HCT116 (cell line): Measurements from ENCODE around the gene TUBA3E.

Experiments used
- EZH2phosphoT487 ChIP-seq: fragments of 200-600 bp; IDR thresholded peaks from 2 replicates; pipeline ENCODE4 v1.6.1; 2018; ENCODE audit warnings: antibody characterized with exemption, borderline replicate concordance
- FOSL1 ChIP-seq: IDR thresholded peaks from 2 replicates; pipeline ENCODE4 v1.6.1; 2012; ENCODE audit warnings: low read depth
- POLR2A ChIP-seq: IDR thresholded peaks from 2 replicates; pipeline ENCODE4 v1.7.0; 2011; ENCODE audit warnings: borderline replicate concordance; ENCODE audit not compliant: insufficient read depth, insufficient read length; ENCODE audit errors: extremely low read depth
- POLR2AphosphoS5 ChIP-seq: IDR thresholded peaks from 2 replicates; pipeline ENCODE4 v1.6.1; 2011; ENCODE audit warnings: mild to moderate bottlenecking, low read depth, low read length, moderate library complexity
- RAD21 ChIP-seq: IDR thresholded peaks from 2 replicates; pipeline ENCODE4 v1.6.1; 2012; ENCODE audit warnings: low read depth, mild to moderate bottlenecking
- SP1 ChIP-seq: IDR thresholded peaks from 2 replicates; pipeline ENCODE4 v1.6.1; 2012; ENCODE audit warnings: low read depth
- TF ChIP-seq, protein P1 (sequence below), 3 experiments: fragments of 200-600 bp in 1 of 3; sonication (generic) in 1 of 3; IDR thresholded peaks in 2 of 3; conservative IDR thresholded peaks in 1 of 3; 2 replicates each; pipeline ENCODE4 v1.5.1; 2012 to 2017; ENCODE audit warnings: low read depth in 2 of 3, low read length in 2 of 3, antibody characterized with exemption in 1 of 3, borderline replicate concordance in 1 of 3, control low read depth in 1 of 3, mild to moderate bottlenecking in 1 of 3, mixed read lengths in 1 of 3, mixed run types in 1 of 3, moderate library complexity in 1 of 3; ENCODE audit not compliant: insufficient read depth in 1 of 3
- TF ChIP-seq, protein P2 (sequence below): IDR thresholded peaks from 2 replicates; pipeline ENCODE4 v1.6.1; 2012
- TF ChIP-seq, protein P3 (sequence below): IDR thresholded peaks from 2 replicates; pipeline ENCODE4 v1.6.1; 2012

DNA sequence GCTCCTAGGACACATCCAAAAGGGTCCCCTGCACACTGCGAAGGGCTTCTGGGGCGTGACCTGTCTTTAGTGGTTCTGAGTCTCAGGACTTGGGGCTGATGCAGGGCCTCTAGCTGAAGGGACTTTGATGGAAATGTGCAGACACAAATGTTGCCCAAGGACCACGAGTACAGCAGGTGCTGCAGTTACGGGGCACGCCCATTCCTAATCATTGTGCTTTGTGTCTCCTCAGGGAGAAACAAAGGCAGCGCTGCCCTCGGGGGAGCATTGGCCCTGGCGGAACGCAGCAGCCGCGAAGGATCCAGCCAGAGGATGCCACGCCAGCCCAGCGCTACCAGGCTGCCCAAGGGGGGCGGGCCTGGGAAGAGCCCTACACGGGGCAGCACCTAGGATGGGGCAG lies 8.0 kb downstream of the TUBA3E start:
- TF ChIP-seq, protein P1, sequence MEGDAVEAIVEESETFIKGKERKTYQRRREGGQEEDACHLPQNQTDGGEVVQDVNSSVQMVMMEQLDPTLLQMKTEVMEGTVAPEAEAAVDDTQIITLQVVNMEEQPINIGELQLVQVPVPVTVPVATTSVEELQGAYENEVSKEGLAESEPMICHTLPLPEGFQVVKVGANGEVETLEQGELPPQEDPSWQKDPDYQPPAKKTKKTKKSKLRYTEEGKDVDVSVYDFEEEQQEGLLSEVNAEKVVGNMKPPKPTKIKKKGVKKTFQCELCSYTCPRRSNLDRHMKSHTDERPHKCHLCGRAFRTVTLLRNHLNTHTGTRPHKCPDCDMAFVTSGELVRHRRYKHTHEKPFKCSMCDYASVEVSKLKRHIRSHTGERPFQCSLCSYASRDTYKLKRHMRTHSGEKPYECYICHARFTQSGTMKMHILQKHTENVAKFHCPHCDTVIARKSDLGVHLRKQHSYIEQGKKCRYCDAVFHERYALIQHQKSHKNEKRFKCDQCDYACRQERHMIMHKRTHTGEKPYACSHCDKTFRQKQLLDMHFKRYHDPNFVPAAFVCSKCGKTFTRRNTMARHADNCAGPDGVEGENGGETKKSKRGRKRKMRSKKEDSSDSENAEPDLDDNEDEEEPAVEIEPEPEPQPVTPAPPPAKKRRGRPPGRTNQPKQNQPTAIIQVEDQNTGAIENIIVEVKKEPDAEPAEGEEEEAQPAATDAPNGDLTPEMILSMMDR (IDR thresholded peaks at IDR 0.05 in 2 of 3, conservative IDR thresholded peaks at IDR 0.05 in 1 of 3; ENCODE audit: borderline replicate concordance in 1 of 3, insufficient read depth in 1 of 3, low read depth in 2 of 3, low read length in 2 of 3): no peak
- TF ChIP-seq EZH2phosphoT487 (no peak), POLR2A (no peak), RAD21 (no peak), POLR2AphosphoS5 (no peak), FOSL1 (no peak), SP1 (no peak)
- TF ChIP-seq, protein P2, sequence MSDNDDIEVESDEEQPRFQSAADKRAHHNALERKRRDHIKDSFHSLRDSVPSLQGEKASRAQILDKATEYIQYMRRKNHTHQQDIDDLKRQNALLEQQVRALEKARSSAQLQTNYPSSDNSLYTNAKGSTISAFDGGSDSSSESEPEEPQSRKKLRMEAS: no peak
- TF ChIP-seq, protein P3, sequence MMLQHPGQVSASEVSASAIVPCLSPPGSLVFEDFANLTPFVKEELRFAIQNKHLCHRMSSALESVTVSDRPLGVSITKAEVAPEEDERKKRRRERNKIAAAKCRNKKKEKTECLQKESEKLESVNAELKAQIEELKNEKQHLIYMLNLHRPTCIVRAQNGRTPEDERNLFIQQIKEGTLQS: no peak
